GM18519 (cell line): ENCODE results near the gene ZNF185.

Experiments used
- ATAC-seq: cut with Tn5 transposase; IDR thresholded peaks from one replicate; pipeline ENCODE4 v1.9.1; 2021; ENCODE audit warnings: mild to moderate bottlenecking, moderate library complexity; ENCODE audit not compliant: unreplicated experiment, low FRiP score

The ZNF185 gene

GRCh38 chrX:152897222-152898131 lies at the start of gene ZNF185:
Gene ZNF185 (plus strand): TSS chrX:152898067. CDS start chrX:152914490, 16,423 bp downstream.
- no peak for ATAC-seq

GRCh38 chrX:152850465-152850864 lies 47.4 kb upstream of the ZNF185 start:
- no peak for ATAC-seq

GRCh38 chrX:152853986-152854385 lies 43.9 kb upstream of the ZNF185 start:
- ATAC-seq = no peak

GRCh38 chrX:152861116-152861515 lies 36.8 kb upstream of the ZNF185 start:
- no peak for ATAC-seq

- no peak for ATAC-seq
Measured at GRCh38 chrX:152861826-152862225, 36.0 kb upstream of the ZNF185 start.

GRCh38 chrX:152865232-152865920 lies 32.5 kb upstream of the ZNF185 start:
- no peak for ATAC-seq

GRCh38 chrX:152866386-152866785 lies 31.5 kb upstream of the ZNF185 start:
- no peak for ATAC-seq

- ATAC-seq = no peak
Measured at GRCh38 chrX:152869972-152870371, 27.9 kb upstream of the ZNF185 start.

- ATAC-seq = no peak
Measured at GRCh38 chrX:152871260-152871659, 26.6 kb upstream of the ZNF185 start.

GRCh38 chrX:152872522-152872921 lies 25.3 kb upstream of the ZNF185 start:
- no peak for ATAC-seq

- no peak for ATAC-seq
Measured at GRCh38 chrX:152873361-152873760, 24.5 kb upstream of the ZNF185 start.

- ATAC-seq = no peak
Measured at GRCh38 chrX:152876931-152877840, 20.7 kb upstream of the ZNF185 start.

- ATAC-seq = no peak
Measured at GRCh38 chrX:152878976-152879755, 18.7 kb upstream of the ZNF185 start.

GRCh38 chrX:152881289-152881688 lies 16.6 kb upstream of the ZNF185 start:
- no peak for ATAC-seq

GRCh38 chrX:152884171-152884570 lies 13.7 kb upstream of the ZNF185 start:
- no peak for ATAC-seq

GRCh38 chrX:152886716-152887115 lies 11.2 kb upstream of the ZNF185 start:
- ATAC-seq = no peak

GRCh38 chrX:152892499-152892898 lies 5.4 kb upstream of the ZNF185 start:
- ATAC-seq = no peak

GRCh38 chrX:152892999-152893891 lies 4.6 kb upstream of the ZNF185 start:
- no peak for ATAC-seq
